Measurements from ENCODE around the gene OR12D1.

DNA sequence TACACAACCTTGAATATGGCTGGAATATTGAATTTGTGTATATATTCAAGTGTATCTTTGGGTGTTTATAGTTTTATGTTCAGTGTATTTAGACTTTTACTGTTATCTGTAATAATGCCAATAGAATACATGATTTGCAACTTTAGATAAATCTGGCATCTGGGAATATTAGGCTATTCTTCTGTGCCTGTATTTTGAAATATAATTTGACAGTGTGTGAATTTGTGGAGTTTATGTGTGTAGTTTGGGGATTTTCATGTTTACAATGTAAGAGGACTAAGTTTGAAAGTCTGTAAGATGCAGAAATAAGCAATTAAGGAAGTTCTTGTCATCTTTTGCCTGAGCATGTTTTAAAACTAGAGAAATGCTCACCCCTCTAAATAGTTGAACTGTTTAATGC lies 24.3 kb downstream of the OR12D1 start, which contains the start of gene OR10C1:
- TF ChIP-seq CBX1 (IDR thresholded peaks at IDR 0.05; ENCODE audit: low read depth) = no peak
- TF ChIP-seq EZH2 (IDR thresholded peaks at IDR 0.05; ENCODE audit: borderline replicate concordance, low read depth, low read length) = no peak
- TF ChIP-seq TCF3 (CRISPR knock-in tag; IDR thresholded peaks at IDR 0.05) = no peak
- TF ChIP-seq, protein P1, sequence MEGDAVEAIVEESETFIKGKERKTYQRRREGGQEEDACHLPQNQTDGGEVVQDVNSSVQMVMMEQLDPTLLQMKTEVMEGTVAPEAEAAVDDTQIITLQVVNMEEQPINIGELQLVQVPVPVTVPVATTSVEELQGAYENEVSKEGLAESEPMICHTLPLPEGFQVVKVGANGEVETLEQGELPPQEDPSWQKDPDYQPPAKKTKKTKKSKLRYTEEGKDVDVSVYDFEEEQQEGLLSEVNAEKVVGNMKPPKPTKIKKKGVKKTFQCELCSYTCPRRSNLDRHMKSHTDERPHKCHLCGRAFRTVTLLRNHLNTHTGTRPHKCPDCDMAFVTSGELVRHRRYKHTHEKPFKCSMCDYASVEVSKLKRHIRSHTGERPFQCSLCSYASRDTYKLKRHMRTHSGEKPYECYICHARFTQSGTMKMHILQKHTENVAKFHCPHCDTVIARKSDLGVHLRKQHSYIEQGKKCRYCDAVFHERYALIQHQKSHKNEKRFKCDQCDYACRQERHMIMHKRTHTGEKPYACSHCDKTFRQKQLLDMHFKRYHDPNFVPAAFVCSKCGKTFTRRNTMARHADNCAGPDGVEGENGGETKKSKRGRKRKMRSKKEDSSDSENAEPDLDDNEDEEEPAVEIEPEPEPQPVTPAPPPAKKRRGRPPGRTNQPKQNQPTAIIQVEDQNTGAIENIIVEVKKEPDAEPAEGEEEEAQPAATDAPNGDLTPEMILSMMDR (IDR thresholded peaks at IDR 0.05 in 2 of 3, conservative IDR thresholded peaks at IDR 0.05 in 1 of 3; ENCODE audit: insufficient read depth in 2 of 3, low read depth in 1 of 3, low read length in 3 of 3) = no peak
- TF ChIP-seq MTA3 (IDR thresholded peaks at IDR 0.05; ENCODE audit: borderline replicate concordance) = no peak
- TF ChIP-seq, protein P2, sequence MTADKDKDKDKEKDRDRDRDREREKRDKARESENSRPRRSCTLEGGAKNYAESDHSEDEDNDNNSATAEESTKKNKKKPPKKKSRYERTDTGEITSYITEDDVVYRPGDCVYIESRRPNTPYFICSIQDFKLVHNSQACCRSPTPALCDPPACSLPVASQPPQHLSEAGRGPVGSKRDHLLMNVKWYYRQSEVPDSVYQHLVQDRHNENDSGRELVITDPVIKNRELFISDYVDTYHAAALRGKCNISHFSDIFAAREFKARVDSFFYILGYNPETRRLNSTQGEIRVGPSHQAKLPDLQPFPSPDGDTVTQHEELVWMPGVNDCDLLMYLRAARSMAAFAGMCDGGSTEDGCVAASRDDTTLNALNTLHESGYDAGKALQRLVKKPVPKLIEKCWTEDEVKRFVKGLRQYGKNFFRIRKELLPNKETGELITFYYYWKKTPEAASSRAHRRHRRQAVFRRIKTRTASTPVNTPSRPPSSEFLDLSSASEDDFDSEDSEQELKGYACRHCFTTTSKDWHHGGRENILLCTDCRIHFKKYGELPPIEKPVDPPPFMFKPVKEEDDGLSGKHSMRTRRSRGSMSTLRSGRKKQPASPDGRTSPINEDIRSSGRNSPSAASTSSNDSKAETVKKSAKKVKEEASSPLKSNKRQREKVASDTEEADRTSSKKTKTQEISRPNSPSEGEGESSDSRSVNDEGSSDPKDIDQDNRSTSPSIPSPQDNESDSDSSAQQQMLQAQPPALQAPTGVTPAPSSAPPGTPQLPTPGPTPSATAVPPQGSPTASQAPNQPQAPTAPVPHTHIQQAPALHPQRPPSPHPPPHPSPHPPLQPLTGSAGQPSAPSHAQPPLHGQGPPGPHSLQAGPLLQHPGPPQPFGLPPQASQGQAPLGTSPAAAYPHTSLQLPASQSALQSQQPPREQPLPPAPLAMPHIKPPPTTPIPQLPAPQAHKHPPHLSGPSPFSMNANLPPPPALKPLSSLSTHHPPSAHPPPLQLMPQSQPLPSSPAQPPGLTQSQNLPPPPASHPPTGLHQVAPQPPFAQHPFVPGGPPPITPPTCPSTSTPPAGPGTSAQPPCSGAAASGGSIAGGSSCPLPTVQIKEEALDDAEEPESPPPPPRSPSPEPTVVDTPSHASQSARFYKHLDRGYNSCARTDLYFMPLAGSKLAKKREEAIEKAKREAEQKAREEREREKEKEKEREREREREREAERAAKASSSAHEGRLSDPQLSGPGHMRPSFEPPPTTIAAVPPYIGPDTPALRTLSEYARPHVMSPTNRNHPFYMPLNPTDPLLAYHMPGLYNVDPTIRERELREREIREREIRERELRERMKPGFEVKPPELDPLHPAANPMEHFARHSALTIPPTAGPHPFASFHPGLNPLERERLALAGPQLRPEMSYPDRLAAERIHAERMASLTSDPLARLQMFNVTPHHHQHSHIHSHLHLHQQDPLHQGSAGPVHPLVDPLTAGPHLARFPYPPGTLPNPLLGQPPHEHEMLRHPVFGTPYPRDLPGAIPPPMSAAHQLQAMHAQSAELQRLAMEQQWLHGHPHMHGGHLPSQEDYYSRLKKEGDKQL (CRISPR knock-in tag; IDR thresholded peaks at IDR 0.05; ENCODE audit: borderline replicate concordance) = no peak
- no peak for TF ChIP-seq ZNF232 (CRISPR knock-in tag; IDR thresholded peaks at IDR 0.05)
- TF ChIP-seq, protein P3, sequence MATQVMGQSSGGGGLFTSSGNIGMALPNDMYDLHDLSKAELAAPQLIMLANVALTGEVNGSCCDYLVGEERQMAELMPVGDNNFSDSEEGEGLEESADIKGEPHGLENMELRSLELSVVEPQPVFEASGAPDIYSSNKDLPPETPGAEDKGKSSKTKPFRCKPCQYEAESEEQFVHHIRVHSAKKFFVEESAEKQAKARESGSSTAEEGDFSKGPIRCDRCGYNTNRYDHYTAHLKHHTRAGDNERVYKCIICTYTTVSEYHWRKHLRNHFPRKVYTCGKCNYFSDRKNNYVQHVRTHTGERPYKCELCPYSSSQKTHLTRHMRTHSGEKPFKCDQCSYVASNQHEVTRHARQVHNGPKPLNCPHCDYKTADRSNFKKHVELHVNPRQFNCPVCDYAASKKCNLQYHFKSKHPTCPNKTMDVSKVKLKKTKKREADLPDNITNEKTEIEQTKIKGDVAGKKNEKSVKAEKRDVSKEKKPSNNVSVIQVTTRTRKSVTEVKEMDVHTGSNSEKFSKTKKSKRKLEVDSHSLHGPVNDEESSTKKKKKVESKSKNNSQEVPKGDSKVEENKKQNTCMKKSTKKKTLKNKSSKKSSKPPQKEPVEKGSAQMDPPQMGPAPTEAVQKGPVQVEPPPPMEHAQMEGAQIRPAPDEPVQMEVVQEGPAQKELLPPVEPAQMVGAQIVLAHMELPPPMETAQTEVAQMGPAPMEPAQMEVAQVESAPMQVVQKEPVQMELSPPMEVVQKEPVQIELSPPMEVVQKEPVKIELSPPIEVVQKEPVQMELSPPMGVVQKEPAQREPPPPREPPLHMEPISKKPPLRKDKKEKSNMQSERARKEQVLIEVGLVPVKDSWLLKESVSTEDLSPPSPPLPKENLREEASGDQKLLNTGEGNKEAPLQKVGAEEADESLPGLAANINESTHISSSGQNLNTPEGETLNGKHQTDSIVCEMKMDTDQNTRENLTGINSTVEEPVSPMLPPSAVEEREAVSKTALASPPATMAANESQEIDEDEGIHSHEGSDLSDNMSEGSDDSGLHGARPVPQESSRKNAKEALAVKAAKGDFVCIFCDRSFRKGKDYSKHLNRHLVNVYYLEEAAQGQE (IDR thresholded peaks at IDR 0.05; ENCODE audit: borderline replicate concordance) = no peak
- TF ChIP-seq, protein P3 (CRISPR knock-in tag; IDR thresholded peaks at IDR 0.05; ENCODE audit: low read depth) = no peak
- TF ChIP-seq BHLHE40 (IDR thresholded peaks at IDR 0.05; ENCODE audit: low read length) = no peak
- no peak for TF ChIP-seq CHD2 (IDR thresholded peaks at IDR 0.05; ENCODE audit: low read depth, low read length)
- no peak for TF ChIP-seq NR2C2 (CRISPR knock-in tag; IDR thresholded peaks at IDR 0.05)
- no peak for TF ChIP-seq NR2C2 (tag; IDR thresholded peaks at IDR 0.05)
- TF ChIP-seq KLF6 (CRISPR knock-in tag; IDR thresholded peaks at IDR 0.05; ENCODE audit: borderline replicate concordance) = no peak
